HG03025 (cell line): Measurements from ENCODE around the gene HMOX1.
A peak's percentile ranks its signal among the peaks of the same experiment; 100 is the strongest.
"Not testable (repeated sequence)": the region's sequence is repeated elsewhere in the genome, so short reads cannot be mapped to it uniquely, and the experiment has no call there.

Source experiments
- ATAC-seq: cut with Tn5 transposase; IDR thresholded peaks from one replicate; pipeline ENCODE4 v1.9.1; 2021; ENCODE audit warnings: mild to moderate bottlenecking, moderate library complexity; ENCODE audit not compliant: unreplicated experiment, low FRiP score

Gene HMOX1

GRCh38 chr22:35378621-35379020, 2.3 kb upstream of the HMOX1 start:
- ATAC-seq = no peak

GRCh38 chr22:35379146-35379993, 1.5 kb upstream of the HMOX1 start:
- ATAC-seq = no peak

GRCh38 chr22:35380013-35380412, 883 bp upstream of the HMOX1 start:
- ATAC-seq = no peak

GRCh38 chr22:35381424-35382009, 621 bp downstream of the HMOX1 start:
- no peak for ATAC-seq

- ATAC-seq = no peak
Observed at GRCh38 chr22:35383679-35384071, 2.8 kb downstream of the HMOX1 start.

GRCh38 chr22:35384527-35384926, 3.6 kb downstream of the HMOX1 start:
- no peak for ATAC-seq

GRCh38 chr22:35384975-35385588, 4.2 kb downstream of the HMOX1 start:
- ATAC-seq = no peak

- no peak for ATAC-seq
Observed at GRCh38 chr22:35386670-35387288, 5.9 kb downstream of the HMOX1 start.

- ATAC-seq = no peak
Observed at GRCh38 chr22:35390933-35391332, 10.0 kb downstream of the HMOX1 start.

- no peak for ATAC-seq
Observed at GRCh38 chr22:35392357-35392756, 11.5 kb downstream of the HMOX1 start.

- no peak for ATAC-seq
Observed at GRCh38 chr22:35393116-35394010, 12.5 kb downstream of the HMOX1 start.

GRCh38 chr22:35394011-35394312, 13.1 kb downstream of the HMOX1 start:
- no peak for ATAC-seq

- ATAC-seq = no peak
Observed at GRCh38 chr22:35394810-35395563, 14.1 kb downstream of the HMOX1 start.

GRCh38 chr22:35396622-35397021, 15.7 kb downstream of the HMOX1 start:
- ATAC-seq = not testable (repeated sequence)

- ATAC-seq = no peak
Observed at GRCh38 chr22:35397095-35397904, 16.4 kb downstream of the HMOX1 start.

- no peak for ATAC-seq
Observed at GRCh38 chr22:35398591-35398973, 17.7 kb downstream of the HMOX1 start.

GRCh38 chr22:35399114-35399677, 18.3 kb downstream of the HMOX1 start:
- ATAC-seq = no peak

GRCh38 chr22:35399678-35400500, 19.0 kb downstream of the HMOX1 start, which contains the start of gene MCM5:
MCM5 (plus strand) TSS chr22:35400140; CDS start chr22:35400439, 299 bp downstream.
- peak; percentile 92 for ATAC-seq
